HL-60 (cell line): ENCODE measurements around the gene CORO2A.

Source experiments
- DNase-seq, 2 experiments: peaks; one replicate each; pipeline ENCODE4 v3.0.0-alpha.2; 2010 to 2020; ENCODE audit warnings: low read depth in 1 of 2, low spot score in 1 of 2
- H3K27ac ChIP-seq: fragments of 250-450 bp; sonication (Bioruptor Pico); replicated peaks from 2 replicates; pipeline ENCODE4 v1.5.1; 2020; ENCODE audit warnings: mild to moderate bottlenecking, moderate library complexity
- H3K27me3 ChIP-seq: fragments of 250-450 bp; sonication (Bioruptor Pico); 2 replicates; pipeline ENCODE4 v1.5.1; 2021; ENCODE audit warnings: mild to moderate bottlenecking, moderate library complexity; ENCODE audit not compliant: insufficient read depth, poor library complexity, severe bottlenecking
- H3K4me3 ChIP-seq: replicated peaks from 2 replicates; pipeline ENCODE4 v1.5.1; 2011; ENCODE audit warnings: mild to moderate bottlenecking, control low read depth, low read length; ENCODE audit not compliant: insufficient read depth
- CTCF ChIP-seq: IDR thresholded peaks from one replicate; pipeline ENCODE4 v1.5.1; 2011; ENCODE audit warnings: low read length, control low read depth, inconsistent platforms; ENCODE audit not compliant: insufficient read depth
- GABPA ChIP-seq: IDR thresholded peaks from 2 replicates; pipeline ENCODE4 v1.6.1; 2012; ENCODE audit warnings: low read depth
- POLR2AphosphoS5 ChIP-seq: IDR thresholded peaks from 2 replicates; pipeline ENCODE4 v1.6.1; 2012; ENCODE audit warnings: low read depth
- REST ChIP-seq: IDR thresholded peaks from 2 replicates; pipeline ENCODE4 v1.6.1; 2012; ENCODE audit warnings: low read depth; ENCODE audit not compliant: insufficient replicate concordance
- SPI1 ChIP-seq: IDR thresholded peaks from 2 replicates; pipeline ENCODE4 v1.6.1; 2012; ENCODE audit warnings: low read depth, mild to moderate bottlenecking, borderline replicate concordance

The CORO2A gene

GRCh38 chr9:98095401-98095800 lies 97.0 kb downstream of the CORO2A start:
- no peak overlapping the region for H3K4me3 ChIP-seq
- no peak for TF ChIP-seq GABPA
- no peak for TF ChIP-seq SPI1
- no peak for TF ChIP-seq POLR2AphosphoS5
- no peak for TF ChIP-seq REST
- TF ChIP-seq CTCF, result no peak
- no peak overlapping the region for H3K27ac ChIP-seq
- no peak for DNase-seq
- no peaks in the 10 kb centered on the region for H3K27me3 ChIP-seq

GRCh38 chr9:98094851-98095250 lies 97.6 kb downstream of the CORO2A start:
- Histone ChIP-seq H3K4me3 (no peak overlapping the region), H3K27ac (no peak overlapping the region), H3K27me3 (no peaks in the 10 kb centered on the region)
- no peak for TF ChIP-seq SPI1
- no peak for TF ChIP-seq POLR2AphosphoS5
- no peak for TF ChIP-seq REST
- no peak for TF ChIP-seq CTCF
- no peak for TF ChIP-seq GABPA
- DNase-seq, result no peak

GRCh38 chr9:98094316-98094715 lies 98.1 kb downstream of the CORO2A start:
- DNase-seq, result no peak
- Histone ChIP-seq H3K27me3 (no peaks in the 10 kb centered on the region), H3K4me3 (no peak overlapping the region), H3K27ac (no peak overlapping the region)
- TF ChIP-seq REST (no peak), CTCF (no peak), GABPA (no peak), POLR2AphosphoS5 (no peak), SPI1 (no peak)
